DOHH2 (cell line): Measurements from ENCODE around the gene FRMD8.

Source experiments
- CTCF ChIP-seq: fragments of 200-600 bp; sonication (generic); IDR thresholded peaks from one replicate; pipeline ENCODE4 v1.5.1; 2014; ENCODE audit warnings: antibody characterized with exemption, mild to moderate bottlenecking, low read depth, low read length; ENCODE audit not compliant: poor library complexity, severe bottlenecking
- EZH2phosphoT487 ChIP-seq: fragments of 200-600 bp; sonication (generic); IDR thresholded peaks from 2 replicates; pipeline ENCODE4 v1.6.1; 2017; ENCODE audit warnings: borderline replicate concordance, mild to moderate bottlenecking, antibody characterized with exemption, low read length, moderate library complexity, mixed read lengths

- no peak for TF ChIP-seq CTCF
- TF ChIP-seq EZH2phosphoT487, result no peak
These were observed 33.0 kb downstream of the FRMD8 start for GRCh38 chr11:65419460-65419771.
